RWPE1 (cell line): ENCODE measurements around the gene RHBDF2.
A peak's percentile ranks its signal among the peaks of the same experiment; 100 is the strongest.

ENCODE experiments used
- CTCF ChIA-PET: fragments of 350-600 bp; sonication (Branson Sonifier 250); formaldehyde crosslinking; extraction: SDS; loops from one replicate; lab custom pipeline; 2021; lab: Yijun Ruan, JAX
- POLR2A ChIA-PET: fragments of 400-600 bp; formaldehyde crosslinking; extraction: SDS; loops from one replicate; lab custom pipeline; 2020; ENCODE audit warnings: antibody characterized with exemption; ENCODE audit not compliant: low non-redundant PET; lab: Yijun Ruan, JAX
- DNase-seq: peaks from one replicate; pipeline ENCODE4 v3.0.0; 2012; ENCODE audit warnings: low spot score
- H3K27ac ChIP-seq: fragments of 450-650 bp; 2 replicates; pipeline ENCODE4 v1.5.1; 2017
- TF ChIP-seq, protein P1 (sequence below): fragments of 450-650 bp; conservative IDR thresholded peaks from 2 replicates; pipeline ENCODE4 v1.5.1; 2017; ENCODE audit warnings: low read depth, mild to moderate bottlenecking

The RHBDF2 gene

DNA sequence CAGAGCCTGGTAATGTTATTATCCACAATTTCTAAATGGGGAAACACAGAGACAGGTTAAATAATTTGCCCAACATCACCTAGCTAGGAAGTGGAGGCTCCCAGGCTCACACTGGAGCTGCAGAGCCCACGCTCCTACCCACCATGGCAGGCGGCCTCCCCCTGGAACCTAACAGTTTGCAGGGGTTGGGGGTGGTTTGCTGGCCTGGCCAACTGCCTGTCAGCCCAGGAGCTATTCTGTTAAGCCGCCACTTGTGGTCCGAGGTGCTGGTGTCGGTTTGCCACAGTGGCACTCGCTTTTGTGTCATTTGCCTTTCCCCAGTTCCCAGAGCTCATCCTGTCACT, 42.2 kb upstream of the RHBDF2 start:
- DNase-seq = no peak
- ChIA-PET CTCF (interaction anchor here (0.7 to 2.1 kb wide), 3 partner anchors 15 to 43 kb away, joined by 3 to 9 read pairs (median 4); no protein-coding TSS in a partner anchor), POLR2A (interaction anchor here (0.6 kb wide), 1 partner anchor 696 kb away, joined by 7 read pairs; no protein-coding TSS in a partner anchor)
- TF ChIP-seq, protein P1, sequence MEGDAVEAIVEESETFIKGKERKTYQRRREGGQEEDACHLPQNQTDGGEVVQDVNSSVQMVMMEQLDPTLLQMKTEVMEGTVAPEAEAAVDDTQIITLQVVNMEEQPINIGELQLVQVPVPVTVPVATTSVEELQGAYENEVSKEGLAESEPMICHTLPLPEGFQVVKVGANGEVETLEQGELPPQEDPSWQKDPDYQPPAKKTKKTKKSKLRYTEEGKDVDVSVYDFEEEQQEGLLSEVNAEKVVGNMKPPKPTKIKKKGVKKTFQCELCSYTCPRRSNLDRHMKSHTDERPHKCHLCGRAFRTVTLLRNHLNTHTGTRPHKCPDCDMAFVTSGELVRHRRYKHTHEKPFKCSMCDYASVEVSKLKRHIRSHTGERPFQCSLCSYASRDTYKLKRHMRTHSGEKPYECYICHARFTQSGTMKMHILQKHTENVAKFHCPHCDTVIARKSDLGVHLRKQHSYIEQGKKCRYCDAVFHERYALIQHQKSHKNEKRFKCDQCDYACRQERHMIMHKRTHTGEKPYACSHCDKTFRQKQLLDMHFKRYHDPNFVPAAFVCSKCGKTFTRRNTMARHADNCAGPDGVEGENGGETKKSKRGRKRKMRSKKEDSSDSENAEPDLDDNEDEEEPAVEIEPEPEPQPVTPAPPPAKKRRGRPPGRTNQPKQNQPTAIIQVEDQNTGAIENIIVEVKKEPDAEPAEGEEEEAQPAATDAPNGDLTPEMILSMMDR = no peak
- peak overlapping the region; percentile 26 for H3K27ac ChIP-seq

DNA sequence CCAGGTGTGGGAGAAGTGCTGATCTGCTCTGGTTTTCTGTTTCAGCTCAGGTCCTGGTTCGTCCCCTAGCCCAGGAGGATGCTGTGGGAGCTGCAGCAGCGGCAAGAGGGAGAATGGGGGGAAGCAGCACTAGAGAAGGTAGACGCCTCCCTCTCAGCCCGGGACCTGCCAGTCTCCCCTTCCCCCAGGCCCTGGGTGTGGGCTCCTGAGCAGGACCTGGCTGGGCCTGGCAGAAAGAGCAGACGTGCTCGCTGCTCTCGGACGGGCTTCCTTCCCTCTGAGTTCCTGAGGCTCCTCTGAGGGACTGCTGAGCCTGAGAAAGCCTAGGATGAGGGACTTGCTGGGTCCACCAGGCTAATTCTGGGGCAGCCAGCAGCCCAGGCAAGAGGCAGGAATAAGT, 41.8 kb upstream of the RHBDF2 start:
- CTCF ChIA-PET = no interaction called here
- POLR2A ChIA-PET = no interaction called here

DNA sequence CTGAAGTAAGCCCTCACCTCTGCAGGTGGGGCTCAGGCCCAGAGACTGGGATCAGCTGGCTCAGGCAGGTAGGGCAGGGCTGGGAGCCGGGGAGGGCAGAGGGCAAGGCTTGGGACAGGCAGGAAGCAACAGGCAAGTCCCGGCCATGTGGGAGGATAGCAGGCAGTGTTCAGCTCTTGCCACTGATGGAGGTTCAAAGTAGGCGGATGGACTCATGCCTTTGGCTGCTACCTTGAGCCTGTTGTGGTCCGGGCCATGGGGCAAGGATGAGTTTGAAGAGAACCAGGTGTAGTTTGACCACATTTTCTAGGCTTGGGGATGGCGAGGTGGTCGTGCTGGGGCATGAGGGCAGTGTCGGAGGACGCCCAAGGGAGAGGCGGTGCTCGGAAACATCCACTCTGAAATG, 41.3 kb upstream of the RHBDF2 start:
- peak overlapping the region; percentile 26 for H3K27ac ChIP-seq
- DNase-seq = no peak
- CTCF ChIA-PET = no interaction called here
- TF ChIP-seq, protein P1 = no peak
- POLR2A ChIA-PET = no interaction called here

More for the DNA sequence above, 41.8 kb upstream of the RHBDF2 start:
- peak overlapping the region; percentile 26 for H3K27ac ChIP-seq
- TF ChIP-seq, protein P1 = no peak
- DNase-seq = no peak

DNA sequence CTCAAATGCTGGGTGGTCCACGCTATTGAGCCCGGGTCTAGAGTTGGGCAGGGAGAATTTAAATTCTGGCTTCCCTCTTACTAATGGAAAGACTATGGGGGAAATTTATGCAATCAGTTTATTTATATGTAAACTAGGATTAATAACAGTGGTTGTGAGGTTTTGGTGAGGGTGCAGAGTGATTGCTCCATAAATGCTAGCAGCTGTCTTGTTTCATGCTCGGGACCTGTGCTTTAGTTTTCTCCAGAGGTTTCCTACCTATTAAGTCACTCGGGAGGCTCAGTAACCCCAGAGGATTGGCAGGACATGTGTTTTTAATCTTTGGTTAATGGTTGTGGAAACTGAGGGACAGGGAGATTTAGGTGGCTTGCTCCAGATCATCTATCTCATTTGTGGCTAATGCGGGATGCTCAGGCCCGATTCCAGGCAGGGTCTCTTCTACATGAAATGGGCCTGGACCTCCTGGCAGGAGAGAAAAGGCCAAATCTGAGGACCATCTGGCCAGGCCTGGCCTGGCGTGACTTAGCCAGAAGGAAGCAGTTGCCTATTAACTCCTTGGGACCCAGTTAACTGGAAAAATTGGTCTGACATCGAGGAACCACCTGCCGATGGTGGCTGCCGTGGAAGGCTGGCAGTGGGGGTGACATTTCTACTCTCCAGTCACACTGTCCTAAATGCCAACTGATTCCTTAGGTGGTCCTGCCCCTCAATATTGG, 40.7 kb upstream of the RHBDF2 start:
- peak overlapping the region; percentile 84 for H3K27ac ChIP-seq
- POLR2A ChIA-PET = no interaction called here
- no peak for DNase-seq
- CTCF ChIA-PET = no interaction called here
- TF ChIP-seq, protein P1 = no peak

DNA sequence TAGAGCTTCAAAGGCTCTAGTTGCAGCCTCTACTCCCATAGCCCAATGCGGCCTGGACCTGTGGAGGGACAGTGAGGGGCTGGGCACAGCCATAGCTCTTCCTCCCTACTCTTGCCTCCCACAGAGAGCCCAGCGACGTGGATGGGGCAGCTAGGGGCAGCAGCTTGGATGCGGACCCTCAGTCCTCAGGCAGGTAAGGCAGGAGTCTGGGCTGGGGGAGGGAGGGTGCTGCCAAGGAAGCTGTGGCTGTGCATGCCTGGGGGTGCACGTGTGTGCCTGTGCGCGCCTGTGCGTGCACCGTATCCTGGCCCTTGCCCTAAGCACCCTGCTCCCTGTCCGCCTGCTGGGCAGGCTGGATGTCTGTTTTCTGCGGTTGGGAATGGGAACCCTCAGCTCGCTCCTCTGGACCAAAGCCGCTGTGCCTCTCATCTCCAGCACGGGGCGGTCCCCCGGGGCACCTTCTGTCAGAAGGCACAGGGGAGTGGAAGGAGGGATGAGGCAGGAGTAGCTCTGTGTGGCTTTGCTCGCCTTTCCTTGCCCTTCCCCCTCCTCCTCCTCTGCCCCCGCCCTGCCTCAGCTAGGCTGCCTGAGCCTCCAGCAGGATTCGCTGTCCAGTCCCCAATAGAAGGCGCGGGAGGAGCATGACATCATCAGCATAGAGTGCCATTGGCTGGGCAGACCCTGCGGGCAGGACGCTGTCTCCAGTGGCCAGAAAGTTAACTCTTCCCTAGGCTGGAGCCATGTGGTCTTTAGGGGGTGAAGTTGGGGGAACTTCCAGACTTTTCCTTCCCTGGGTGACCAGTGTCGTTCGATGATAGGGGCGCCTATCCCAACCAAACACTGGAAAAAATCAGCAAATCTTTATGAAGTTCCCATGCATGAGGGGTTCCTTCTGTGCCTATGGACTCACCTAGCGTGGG, 39.4 kb upstream of the RHBDF2 start:
- ChIA-PET POLR2A (interaction anchor here (1.1 kb wide), 1 partner anchor 11 kb away, joined by 3 read pairs; no protein-coding TSS in a partner anchor), CTCF (interaction anchor here (0.6 to 2.6 kb wide), 6 partner anchors 10 to 83 kb away, joined by 3 to 19 read pairs (median 4); no protein-coding TSS in a partner anchor)
- TF ChIP-seq, protein P1 = no peak
- H3K27ac ChIP-seq = peak overlapping the region; percentile 84
- peak; percentile 95 for DNase-seq
